Hepatocyte (in vitro differentiated cells): ENCODE measurements around the gene CCNB3. TPM values are rescaled to one million over a fixed set of nuclear protein-coding genes. Genes with fewer than 3 reads are reported as not detected.

Source experiments
- DNase-seq: peaks from one replicate; pipeline ENCODE4 v3.0.0-alpha.2; 2016; ENCODE audit warnings: low spot score
- H2AFZ ChIP-seq: fragments of 200-600 bp; sonication (generic); 2 replicates; pipeline ENCODE4 v1.6.0; 2016; ENCODE audit warnings: antibody characterized with exemption, mild to moderate bottlenecking
- H3K27ac ChIP-seq: fragments of 200-600 bp; sonication (generic); 2 replicates; pipeline ENCODE4 v1.5.1; 2016; ENCODE audit warnings: mild to moderate bottlenecking
- H3K27me3 ChIP-seq: fragments of 200-600 bp; sonication (generic); 2 replicates; pipeline ENCODE4 v1.6.1; 2016
- H3K36me3 ChIP-seq: fragments of 200-600 bp; sonication (generic); replicated peaks from 2 replicates; pipeline ENCODE4 v1.5.1; 2016; ENCODE audit warnings: low read depth; ENCODE audit not compliant: insufficient read depth
- H3K4me1 ChIP-seq: fragments of 200-600 bp; sonication (generic); 2 replicates; pipeline ENCODE4 v1.5.1; 2016; ENCODE audit warnings: mild to moderate bottlenecking, moderate library complexity; ENCODE audit not compliant: insufficient read depth
- H3K4me2 ChIP-seq: fragments of 200-600 bp; sonication (generic); 2 replicates; pipeline ENCODE4 v1.6.0; 2016
- H3K4me3 ChIP-seq: fragments of 200-600 bp; sonication (generic); 2 replicates; pipeline ENCODE4 v1.5.1; 2016; ENCODE audit warnings: mild to moderate bottlenecking
- H3K79me2 ChIP-seq: fragments of 200-600 bp; sonication (generic); 2 replicates; pipeline ENCODE4 v1.6.0; 2017; ENCODE audit warnings: mild to moderate bottlenecking
- H3K9me2 ChIP-seq: fragments of 200-600 bp; sonication (generic); replicated peaks from 2 replicates; pipeline ENCODE4 v1.6.0; 2017; ENCODE audit warnings: mild to moderate bottlenecking; ENCODE audit not compliant: insufficient read depth
- H3K9me3 ChIP-seq: fragments of 200-600 bp; sonication (generic); 2 replicates; pipeline ENCODE4 v1.5.1; 2016; ENCODE audit warnings: low read depth, mild to moderate bottlenecking
- H4K20me1 ChIP-seq: fragments of 200-600 bp; sonication (generic); 2 replicates; pipeline ENCODE4 v1.6.0; 2016; ENCODE audit warnings: mild to moderate bottlenecking; ENCODE audit not compliant: insufficient read depth, poor library complexity, severe bottlenecking
- EZH2 ChIP-seq: fragments of 200-600 bp; sonication (generic); IDR thresholded peaks from 2 replicates; pipeline ENCODE4 v1.6.1; 2016; ENCODE audit warnings: antibody characterized with exemption, mild to moderate bottlenecking, borderline replicate concordance
- EZH2phosphoT487 ChIP-seq: fragments of 200-600 bp; sonication (generic); IDR thresholded peaks from one replicate; pipeline ENCODE4 v1.6.1; 2018; ENCODE audit warnings: antibody characterized with exemption, mild to moderate bottlenecking, low read depth, moderate library complexity; ENCODE audit not compliant: unreplicated experiment, severe bottlenecking
- WGBS: methylation state at CpG from one replicate; pipeline ENCODE4 v1.1.6; 2016; ENCODE audit warnings: low lambda C conversion rate; ENCODE audit errors: missing lambda C conversion rate; 5-methylcytosine and 5-hydroxymethylcytosine counted together
- polyA plus RNA-seq: library from polyadenylated mRNA; unstranded; fragments of >200 nt; fragmentation: Nextera tagmentation; extraction: Ambion mirVana; gene quantifications from 2 replicates; pipeline ENCODE4 v1.2.1, GENCODE V29; 2016
- total RNA-seq: library from RNA; depleted of rRNA; stranded (reverse); fragments of >200 nt; gene quantifications from 2 replicates; pipeline ENCODE4 v1.2.3, GENCODE V29; 2014
- TF ChIP-seq, protein P1 (sequence below): fragments of 200-600 bp; sonication (generic); IDR thresholded peaks from 2 replicates; pipeline ENCODE4 v1.5.1; 2016; ENCODE audit warnings: antibody characterized with exemption, mild to moderate bottlenecking; ENCODE audit not compliant: poor library complexity

CCNB3 gene
- total and polyA plus RNA-seq, 2 experiments from 2014 or later = 0.13 to 0.23 TPM

GRCh38 chrX:50198348-50198747 lies 6.2 kb upstream of the CCNB3 start:
- TF ChIP-seq, protein P1, sequence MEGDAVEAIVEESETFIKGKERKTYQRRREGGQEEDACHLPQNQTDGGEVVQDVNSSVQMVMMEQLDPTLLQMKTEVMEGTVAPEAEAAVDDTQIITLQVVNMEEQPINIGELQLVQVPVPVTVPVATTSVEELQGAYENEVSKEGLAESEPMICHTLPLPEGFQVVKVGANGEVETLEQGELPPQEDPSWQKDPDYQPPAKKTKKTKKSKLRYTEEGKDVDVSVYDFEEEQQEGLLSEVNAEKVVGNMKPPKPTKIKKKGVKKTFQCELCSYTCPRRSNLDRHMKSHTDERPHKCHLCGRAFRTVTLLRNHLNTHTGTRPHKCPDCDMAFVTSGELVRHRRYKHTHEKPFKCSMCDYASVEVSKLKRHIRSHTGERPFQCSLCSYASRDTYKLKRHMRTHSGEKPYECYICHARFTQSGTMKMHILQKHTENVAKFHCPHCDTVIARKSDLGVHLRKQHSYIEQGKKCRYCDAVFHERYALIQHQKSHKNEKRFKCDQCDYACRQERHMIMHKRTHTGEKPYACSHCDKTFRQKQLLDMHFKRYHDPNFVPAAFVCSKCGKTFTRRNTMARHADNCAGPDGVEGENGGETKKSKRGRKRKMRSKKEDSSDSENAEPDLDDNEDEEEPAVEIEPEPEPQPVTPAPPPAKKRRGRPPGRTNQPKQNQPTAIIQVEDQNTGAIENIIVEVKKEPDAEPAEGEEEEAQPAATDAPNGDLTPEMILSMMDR = no peak
- TF ChIP-seq EZH2 = no peak
- no peak for TF ChIP-seq EZH2phosphoT487
- H3K36me3 ChIP-seq = no peaks in the 10 kb centered on the region
- H3K4me3 ChIP-seq = no peak overlapping the region
- peak; percentile 33 for DNase-seq
- H3K9me3 ChIP-seq = no peaks in the 10 kb centered on the region
- H3K4me1 ChIP-seq = no peaks in the 10 kb centered on the region
- no peak overlapping the region for H3K27ac ChIP-seq
- H4K20me1 ChIP-seq = no peaks in the 10 kb centered on the region
- H3K4me2 ChIP-seq = no peak overlapping the region
- H3K79me2 ChIP-seq = no peaks in the 10 kb centered on the region
- no peaks in the 10 kb centered on the region for H3K9me2 ChIP-seq
- H2AFZ ChIP-seq = no peak overlapping the region
- H3K27me3 ChIP-seq = no peaks in the 10 kb centered on the region
- WGBS = 49% methylated on average over 4 of the region's 4 CpGs

DNA sequence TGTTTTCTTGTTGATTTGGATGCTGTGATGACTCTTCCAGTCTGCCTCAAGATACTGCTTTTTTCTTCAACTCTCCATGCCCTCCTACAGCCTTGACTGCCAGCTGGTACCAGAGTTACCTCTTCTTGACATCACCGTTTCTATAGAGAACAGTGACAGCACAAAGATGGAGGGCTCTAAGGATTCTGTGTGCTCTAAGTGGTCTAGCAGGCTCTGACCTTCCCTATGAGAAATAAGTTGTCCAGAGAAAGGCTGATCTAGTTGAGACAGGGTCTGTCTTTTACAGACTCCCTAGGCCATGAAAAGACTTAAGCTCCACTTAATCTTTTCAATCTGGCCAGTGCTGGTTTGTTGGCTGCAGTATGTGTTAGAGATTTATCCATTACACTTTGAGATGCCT lies 3.7 kb upstream of the CCNB3 start, which contains the start of gene AKAP4:
Gene AKAP4 (minus strand): TSS at position 101 of the 400 bp plus-strand sequence. CDS start 118 bp downstream, outside the sequence.
- WGBS = 64% methylated on average over 1 of the region's 1 CpG
- H3K27ac ChIP-seq = peak within 1 kb of the TSS; percentile 63
- no peak within 1 kb of the TSS for H2AFZ ChIP-seq
- H3K27me3 ChIP-seq = no peaks in the 10 kb centered on the region
- H3K36me3 ChIP-seq = no peaks in the 10 kb centered on the region
- TF ChIP-seq EZH2phosphoT487 = no peak
- TF ChIP-seq EZH2 = no peak
- TF ChIP-seq, protein P1 = no peak
- H3K9me3 ChIP-seq = no peaks in the 10 kb centered on the region
- H4K20me1 ChIP-seq = no peaks in the 10 kb centered on the region
- no peak within 1 kb of the TSS for H3K4me3 ChIP-seq
- H3K9me2 ChIP-seq = no peaks in the 10 kb centered on the region
- DNase-seq = no peak
- H3K4me1 ChIP-seq = peaks cover 5% of the 10 kb centered on the region
- no peak within 1 kb of the TSS for H3K4me2 ChIP-seq
- H3K79me2 ChIP-seq = no peaks in the 10 kb centered on the region

- no peak for TF ChIP-seq EZH2phosphoT487
- TF ChIP-seq, protein P1 = no peak
- no peak for TF ChIP-seq EZH2
- peak overlapping the region; percentile 63 for H3K27ac ChIP-seq
- no peaks in the 10 kb centered on the region for H3K36me3 ChIP-seq
- no peaks in the 10 kb centered on the region for H3K27me3 ChIP-seq
- no peak overlapping the region for H3K4me3 ChIP-seq
- no peak overlapping the region for H2AFZ ChIP-seq
- no peaks in the 10 kb centered on the region for H3K79me2 ChIP-seq
- H3K9me2 ChIP-seq = no peaks in the 10 kb centered on the region
- H3K4me2 ChIP-seq = no peak overlapping the region
- H3K4me1 ChIP-seq = peaks cover 5% of the 10 kb centered on the region
- H3K9me3 ChIP-seq = no peaks in the 10 kb centered on the region
- H4K20me1 ChIP-seq = no peaks in the 10 kb centered on the region
- no peak for DNase-seq
- 54% methylated on average over 3 of the region's 3 CpGs for WGBS
Observed at GRCh38 chrX:50202539-50202938, 2.0 kb upstream of the CCNB3 start.

DNA sequence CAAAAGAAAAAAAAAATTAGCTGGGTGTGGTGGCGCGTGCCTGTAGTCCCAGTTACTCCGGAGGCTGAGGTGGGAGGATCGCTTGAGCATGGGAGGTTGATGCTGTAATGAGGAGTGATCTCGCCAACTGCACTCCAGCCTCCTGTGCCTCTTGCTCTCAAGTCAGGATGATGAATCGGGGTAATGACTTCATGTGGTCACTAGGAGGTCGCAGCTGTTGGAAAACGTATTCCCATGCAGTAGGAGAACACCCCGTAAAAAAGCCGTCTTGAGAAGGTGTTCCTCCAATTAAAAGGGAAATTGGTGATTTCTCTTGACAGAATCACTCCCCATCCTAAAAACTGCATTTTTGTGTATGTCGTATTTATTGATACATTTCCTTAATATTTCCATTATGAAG lies 2.2 kb downstream of the CCNB3 start:
- H3K27me3 ChIP-seq = no peaks in the 10 kb centered on the region
- DNase-seq = no peak
- peaks cover 5% of the 10 kb centered on the region for H3K4me1 ChIP-seq
- no peaks in the 10 kb centered on the region for H4K20me1 ChIP-seq
- H3K36me3 ChIP-seq = no peaks in the 10 kb centered on the region
- TF ChIP-seq EZH2 (no peak), EZH2phosphoT487 (no peak)
- H3K9me3 ChIP-seq = no peaks in the 10 kb centered on the region
- no peak overlapping the region for H3K4me3 ChIP-seq
- 83% methylated on average over 11 of the region's 11 CpGs for WGBS
- H3K9me2 ChIP-seq = no peaks in the 10 kb centered on the region
- no peak overlapping the region for H3K27ac ChIP-seq
- H3K4me2 ChIP-seq = no peak overlapping the region
- H2AFZ ChIP-seq = no peak overlapping the region
- no peaks in the 10 kb centered on the region for H3K79me2 ChIP-seq
